DMS 273 (cell line): Measurements from ENCODE around the gene C12orf60.
"Not testable (repeated sequence)": the region's sequence is repeated elsewhere in the genome, so short reads cannot be mapped to it uniquely, and the experiment has no call there.

Experiments used
- DNase-seq: peaks from one replicate; lab custom pipeline; 2025; ENCODE audit not compliant: unreplicated experiment; lab: John Stamatoyannopoulos, UW

Gene C12orf60, protein sequence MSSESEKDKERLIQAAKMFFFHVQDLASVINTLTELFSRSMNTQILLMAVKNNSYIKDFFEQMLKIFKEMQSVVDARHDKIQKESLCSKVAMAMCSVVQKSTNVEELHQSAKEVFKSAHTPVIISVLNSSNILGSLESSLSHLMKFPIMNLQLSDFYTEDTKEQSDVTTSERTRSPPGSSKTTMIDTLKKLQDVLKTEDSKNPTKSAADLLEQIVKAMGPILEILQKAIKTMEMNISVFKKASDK

DNA sequence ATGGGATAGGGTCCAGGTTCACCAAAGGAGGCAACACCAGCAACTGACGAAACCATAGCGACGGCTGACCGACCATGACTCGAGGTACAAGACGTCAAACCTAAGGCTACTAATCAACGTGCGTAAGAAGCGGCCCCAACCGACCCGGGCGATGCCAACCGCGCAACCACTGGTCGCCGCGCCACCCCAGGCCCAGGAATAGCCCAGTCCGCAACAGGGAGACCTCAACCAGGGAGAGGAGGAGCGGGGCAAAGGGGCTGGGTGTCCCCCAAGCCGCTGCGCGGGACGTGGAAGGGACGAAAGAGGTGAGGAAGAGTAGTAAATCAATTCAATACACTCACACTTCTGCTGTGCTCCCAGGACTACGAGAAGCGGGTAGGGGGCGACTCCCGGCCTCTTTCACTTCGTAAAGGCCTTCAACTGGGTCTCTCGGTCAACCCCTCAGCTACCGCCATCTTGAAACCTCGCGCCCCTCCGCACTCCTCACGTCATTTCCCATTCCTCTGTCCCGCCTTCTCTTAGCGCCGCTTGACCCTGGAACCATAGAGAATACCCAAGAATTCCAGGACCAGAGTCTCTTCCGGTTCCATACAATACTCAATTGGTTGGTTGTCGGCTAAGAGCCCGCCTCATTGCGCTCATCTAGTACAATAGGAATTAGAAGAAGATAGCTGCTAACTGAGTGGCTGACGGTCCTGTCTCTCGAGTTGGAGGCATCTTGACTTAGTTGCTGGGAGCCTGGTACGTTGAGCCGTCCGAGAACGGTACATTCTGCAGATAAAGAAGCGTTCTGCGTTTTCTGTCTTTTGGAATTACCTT lies at the start of gene C12orf60, which contains the start of gene WBP11:
Gene C12orf60, plus strand, starts transcription at position 660 of the 819 bp plus-strand sequence. CDS start 19,266 bp downstream, outside the sequence.
Gene WBP11, minus strand, starts transcription at position 468 of the 819 bp plus-strand sequence. CDS start 2,095 bp downstream, outside the sequence.
- peak; percentile 98 for DNase-seq

DNA sequence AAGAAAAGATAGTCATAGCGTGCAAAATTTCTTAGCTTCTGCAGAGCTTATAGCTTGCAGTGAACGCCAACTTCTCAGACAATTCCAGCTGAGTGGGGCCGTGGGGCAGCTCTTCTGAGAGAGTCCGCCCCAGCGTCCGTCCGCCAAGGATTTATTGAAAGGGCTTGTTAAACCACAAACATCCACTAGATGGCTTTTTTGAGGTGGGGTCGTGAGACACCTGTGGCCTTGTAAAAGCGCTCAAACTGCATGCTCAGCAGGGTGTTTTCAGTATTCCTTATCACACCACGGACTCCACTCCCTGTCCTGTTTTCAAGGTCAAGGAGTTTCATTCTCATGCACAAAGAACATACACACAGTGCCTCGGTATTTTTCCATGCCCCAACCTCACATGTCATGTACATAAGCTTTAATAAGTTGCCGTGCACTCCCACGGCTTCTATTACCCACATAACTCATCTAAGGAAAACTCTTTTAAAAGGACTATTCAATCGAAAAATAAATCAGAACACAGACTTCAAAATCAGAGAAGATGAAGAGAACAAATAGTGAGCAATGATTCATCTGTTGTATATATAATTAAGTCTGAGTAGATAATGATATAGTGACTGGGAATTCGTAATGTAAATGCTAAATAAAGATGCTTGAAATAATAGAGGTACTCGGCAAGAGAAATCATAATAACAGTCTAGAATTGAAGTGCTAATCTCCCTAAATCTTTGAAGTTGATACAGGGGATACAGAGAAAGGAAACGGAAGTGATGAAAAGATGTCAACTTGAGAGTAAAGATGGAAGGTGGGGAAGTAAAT lies 46.9 kb upstream of the C12orf60 start:
- no peak for DNase-seq

DNA sequence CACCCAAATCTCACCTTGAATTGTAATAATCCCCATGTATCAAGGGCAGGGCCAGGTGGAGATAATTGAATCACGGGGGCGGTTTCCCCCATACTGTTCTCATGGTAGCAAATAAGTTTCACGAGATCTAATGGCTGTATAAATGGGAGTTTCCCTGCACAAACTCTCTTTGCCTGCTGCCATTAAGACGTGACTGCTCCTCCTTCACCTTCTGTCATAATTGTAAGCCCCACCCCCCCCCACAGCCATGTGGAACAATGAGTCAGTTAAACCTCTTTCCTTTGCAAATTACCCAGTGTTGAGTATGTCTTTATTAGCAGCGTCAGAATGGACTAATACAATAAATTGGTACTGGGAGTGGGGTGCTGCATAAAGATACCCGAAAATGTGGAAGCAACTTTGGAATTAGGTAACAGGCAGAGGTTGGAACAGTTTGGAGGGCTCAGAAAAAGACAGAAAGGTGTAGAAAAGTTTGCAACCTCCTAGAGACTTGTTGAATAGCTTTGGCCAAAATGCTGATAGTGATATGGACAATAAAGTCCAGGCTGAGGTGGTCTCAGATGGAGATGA lies 43.7 kb upstream of the C12orf60 start:
- DNase-seq: not testable (repeated sequence)

DNA sequence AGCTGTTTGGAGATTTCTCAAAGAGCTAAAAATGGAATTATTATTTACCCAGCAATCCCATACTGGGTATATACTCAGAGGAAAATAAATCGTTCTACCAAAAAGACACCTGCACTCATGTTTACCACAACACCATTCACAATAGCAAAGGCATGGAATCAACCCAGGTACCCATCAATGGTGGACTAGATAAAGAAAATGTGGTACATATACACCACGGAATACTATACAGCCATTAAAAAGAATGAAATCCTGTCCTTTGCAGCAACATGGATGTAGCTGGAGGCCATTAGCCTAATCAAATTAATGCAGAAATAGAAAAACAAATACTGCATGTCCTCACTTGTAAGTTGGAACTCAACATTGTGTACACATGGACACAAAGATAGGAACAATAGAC lies 38.1 kb upstream of the C12orf60 start:
- DNase-seq: no peak

DNA sequence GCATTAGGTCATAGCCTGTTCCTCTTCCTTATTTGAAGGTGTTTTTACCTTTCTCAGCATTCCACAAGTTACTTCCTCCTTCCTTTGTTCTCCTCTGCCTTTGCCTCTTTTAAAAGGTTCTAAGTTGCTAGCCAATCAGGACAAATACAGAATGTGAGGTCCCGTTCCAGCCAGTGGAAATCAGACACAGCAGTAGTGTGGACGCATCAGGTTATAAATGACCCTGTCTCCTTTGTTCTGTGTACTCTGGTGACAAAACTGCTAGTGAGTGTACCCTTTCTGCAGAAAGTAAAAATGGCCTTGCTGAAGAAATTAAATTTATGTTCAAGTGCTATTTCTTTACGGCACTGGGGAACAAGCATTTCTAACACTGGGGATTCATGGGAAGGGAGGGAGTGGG lies 37.5 kb upstream of the C12orf60 start:
- not testable (repeated sequence) for DNase-seq

DNA sequence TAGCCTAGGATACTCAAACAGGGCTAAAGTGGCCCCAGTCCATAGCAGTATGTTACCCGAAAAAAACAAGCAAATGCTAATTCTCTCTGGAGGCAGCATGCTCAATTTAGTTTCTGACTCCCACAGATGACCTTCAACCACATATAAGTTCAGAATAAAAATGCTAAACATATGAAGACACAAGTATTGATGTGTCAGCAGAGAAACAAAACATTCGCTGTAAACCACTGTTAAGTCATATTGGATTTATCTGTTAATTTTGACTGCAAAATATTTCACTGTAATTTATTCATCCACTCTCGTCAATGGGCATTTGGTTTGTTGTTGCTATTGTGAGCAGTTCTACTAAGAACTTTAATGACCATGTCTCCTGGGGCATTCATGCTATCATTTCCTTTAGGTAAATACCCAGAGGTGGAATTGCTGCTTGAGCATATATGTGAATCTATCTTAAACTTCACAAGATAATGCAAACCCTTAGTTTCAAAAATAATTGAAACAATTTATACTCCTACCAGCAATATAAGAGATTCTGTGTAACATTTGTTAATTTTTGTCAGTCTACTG lies 36.7 kb upstream of the C12orf60 start:
- DNase-seq: no peak

DNA sequence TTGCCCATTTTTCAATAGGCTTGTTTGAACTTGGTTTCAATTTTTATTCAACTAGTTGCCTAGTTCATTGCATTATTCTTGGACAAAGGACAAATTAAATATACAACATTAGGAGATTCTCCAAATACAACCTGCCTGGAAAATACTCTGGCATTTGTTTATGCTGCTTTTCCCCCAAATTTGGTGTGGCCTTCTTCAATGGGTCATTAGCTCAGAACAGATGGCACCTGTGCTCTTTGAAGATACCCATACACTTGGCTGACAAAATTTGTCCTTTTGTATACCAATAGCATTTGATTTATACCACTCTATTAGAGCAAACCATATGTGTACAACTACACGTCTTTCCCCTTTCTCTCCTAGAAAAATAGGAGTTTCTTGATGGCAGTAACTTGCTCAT lies 35.9 kb upstream of the C12orf60 start:
- no peak for DNase-seq

DNA sequence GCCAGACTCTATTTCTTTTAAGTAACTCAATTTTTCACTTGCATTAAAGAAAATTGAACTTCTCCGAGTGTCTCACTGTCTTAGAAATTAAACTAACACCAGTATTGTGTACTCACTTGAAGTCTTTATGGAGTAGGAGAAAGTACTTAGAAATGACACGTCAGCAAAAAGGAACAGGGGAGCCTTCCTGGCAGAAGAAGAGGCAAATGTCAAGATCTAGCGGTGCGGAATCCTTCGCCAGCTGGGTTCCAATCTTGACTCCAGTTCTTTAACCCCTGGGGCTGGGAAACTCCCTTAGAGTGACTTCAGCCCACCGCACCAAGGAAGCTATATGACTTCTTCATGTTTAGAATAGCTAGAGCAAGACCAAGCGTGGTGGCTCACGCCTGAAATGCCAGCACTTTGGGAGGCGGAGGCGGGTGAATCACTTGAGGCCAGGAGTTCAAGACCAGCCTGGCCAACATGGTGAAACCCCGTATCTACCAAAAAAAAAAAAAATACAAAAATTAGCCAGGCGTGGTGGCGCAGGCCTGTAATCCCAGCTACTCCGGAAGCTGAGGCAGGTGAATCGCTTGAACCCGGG lies 34.6 kb upstream of the C12orf60 start:
- DNase-seq: peak; percentile 3

DNA sequence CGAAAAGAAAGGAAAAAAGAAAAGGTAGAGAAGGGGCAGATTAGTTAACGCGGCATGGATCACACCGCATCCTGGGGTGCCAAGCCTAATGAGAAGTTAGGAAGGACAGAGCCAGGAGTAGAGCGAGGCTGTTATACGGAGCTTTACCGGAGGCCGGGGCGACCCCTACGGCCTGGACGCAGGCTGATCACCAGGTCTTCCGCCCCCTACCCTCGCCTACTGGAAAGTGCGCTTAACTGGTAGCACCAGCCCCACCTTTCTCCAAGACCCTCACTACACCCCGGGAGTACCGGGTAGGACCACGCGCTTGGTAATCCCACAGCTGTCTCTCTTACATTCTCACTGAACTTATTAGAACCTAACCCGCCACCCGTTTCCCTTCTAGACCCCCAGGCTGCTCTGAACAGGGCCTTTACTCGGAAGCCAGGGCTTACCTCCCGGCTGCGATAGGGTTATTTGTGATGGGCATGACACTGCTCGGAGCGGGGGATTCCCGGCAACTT lies 34.0 kb upstream of the C12orf60 start:
- peak; percentile 33 for DNase-seq

DNA sequence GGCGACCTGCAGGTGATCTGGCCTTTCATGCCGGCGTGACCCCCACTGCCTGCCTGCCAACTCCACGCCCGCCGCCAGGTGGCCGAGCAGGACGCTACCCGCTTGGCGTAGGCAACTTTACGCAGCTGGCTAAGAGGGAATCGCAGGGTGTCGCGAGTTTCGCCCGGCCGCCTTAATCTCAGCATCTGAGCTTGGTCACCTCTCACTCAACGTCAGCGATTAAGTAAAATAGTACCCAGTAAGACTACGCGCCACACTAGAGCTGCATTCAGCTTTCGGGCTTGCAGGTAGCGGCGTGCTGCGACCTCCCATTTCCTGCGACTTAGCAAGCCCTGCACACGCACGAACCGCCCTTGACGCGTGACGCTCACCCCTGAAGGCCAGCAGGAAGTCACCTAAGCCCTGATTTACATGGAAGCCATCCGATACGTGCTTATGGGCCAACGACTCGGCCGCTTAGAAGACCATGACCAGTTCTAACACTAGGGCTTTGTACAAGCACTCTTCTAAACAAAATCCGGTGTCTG lies 33.4 kb upstream of the C12orf60 start:
- peak; percentile 87 for DNase-seq

DNA sequence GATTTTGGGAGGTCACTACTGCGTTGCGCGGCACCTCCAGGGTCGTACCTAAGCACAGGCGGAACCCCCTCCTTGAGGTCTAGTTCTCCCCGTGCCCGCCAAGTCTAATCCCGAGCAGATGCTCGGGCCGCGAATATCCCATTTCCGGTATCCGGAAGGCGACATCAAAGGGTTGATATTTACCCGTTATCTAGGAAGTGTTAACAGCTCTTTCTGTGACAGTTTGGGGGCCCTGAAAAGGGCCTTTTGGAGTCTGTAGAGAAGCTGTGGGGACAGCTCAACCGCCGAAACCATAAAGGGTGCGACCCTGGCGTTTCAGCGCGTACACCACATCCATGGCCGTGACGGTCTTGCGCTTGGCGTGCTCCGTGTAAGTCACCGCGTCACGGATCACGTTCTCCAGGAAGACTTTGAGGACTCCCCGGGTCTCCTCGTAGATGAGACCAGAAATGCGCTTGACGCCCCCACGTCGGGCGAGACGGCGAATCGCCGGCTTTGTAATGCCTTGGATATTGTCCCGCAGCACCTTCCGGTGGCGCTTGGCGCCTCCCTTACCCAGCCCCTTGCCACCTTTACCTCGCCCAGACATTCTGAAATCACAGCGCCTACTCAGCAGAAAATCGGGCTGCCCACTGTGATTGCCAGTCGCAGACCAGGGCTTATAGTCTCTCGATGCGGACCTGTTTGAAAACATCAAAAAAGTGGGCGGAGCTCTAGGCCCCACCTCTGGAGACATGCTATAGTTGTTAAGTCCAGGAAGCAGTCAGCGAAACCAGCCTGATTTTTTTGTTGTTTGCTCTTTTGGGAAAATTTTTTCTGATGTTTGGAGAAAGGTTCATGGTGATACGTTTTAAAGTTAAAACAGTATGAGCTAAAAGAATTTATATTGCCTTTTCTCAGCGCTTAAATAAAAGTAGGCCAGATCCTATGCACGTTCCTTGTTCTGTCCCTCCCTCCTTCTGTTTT lies 32.7 kb upstream of the C12orf60 start:
- DNase-seq: peak; percentile 87

DNA sequence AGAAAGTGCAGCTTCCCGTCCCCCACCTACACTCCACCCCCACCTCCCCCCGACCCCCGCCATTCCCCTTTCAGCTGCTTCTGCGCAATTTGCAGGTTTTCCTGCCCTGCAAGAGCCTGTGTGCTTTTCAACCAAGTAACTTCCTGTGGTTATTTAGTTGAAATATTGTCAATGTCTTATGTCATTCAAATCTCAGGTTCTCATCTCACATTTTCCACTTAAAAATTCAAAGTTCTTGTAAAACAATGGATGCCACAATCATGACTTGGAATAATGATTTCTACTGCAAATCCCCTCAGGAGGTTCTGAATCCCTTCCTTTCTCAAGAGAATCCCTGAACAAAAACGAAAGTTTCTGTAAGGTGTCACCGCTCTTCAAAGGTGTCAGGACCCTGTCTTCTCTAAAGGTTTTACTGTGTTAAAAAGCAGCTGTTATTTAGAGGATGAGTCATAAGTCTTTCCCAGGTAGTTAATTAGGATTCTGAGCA lies 31.8 kb upstream of the C12orf60 start:
- no peak for DNase-seq

DNA sequence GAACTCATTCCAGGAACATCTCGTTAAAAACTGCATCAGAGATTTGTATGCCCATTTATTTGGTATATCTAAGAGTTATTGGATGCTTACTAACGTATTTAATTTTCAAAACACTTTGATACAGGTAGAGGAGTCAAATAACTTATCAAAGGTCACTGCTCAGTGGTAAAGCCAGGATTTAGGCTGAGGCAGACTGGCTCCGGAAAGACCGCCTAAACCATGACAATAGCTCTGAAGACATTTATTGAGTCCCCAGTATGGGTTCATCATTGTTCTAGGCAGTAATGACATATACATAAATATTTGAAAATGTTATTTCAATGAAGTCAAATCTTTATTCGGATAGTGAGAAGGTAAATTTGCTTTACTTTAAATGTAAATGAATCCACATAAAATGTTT lies 30.5 kb upstream of the C12orf60 start:
- no peak for DNase-seq

DNA sequence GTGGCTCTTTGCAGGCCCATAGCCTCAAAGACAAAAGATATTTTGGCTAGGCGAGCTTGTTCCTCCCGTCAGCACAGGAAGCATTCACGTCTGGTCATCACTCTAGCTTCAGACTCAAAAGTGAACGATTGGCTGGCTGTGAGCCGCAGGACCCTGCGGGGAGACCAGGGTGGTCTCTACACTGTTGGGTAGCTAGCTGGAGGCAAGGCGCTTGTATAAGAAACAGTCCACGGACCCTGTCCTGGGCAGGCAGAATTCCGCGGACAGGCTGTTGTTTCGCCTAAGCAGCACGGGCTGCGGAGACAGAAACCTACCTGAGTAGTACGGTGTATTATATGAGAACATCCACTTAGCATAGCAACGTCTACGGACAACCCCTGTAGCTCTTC lies 29.8 kb upstream of the C12orf60 start:
- DNase-seq: no peak

DNA sequence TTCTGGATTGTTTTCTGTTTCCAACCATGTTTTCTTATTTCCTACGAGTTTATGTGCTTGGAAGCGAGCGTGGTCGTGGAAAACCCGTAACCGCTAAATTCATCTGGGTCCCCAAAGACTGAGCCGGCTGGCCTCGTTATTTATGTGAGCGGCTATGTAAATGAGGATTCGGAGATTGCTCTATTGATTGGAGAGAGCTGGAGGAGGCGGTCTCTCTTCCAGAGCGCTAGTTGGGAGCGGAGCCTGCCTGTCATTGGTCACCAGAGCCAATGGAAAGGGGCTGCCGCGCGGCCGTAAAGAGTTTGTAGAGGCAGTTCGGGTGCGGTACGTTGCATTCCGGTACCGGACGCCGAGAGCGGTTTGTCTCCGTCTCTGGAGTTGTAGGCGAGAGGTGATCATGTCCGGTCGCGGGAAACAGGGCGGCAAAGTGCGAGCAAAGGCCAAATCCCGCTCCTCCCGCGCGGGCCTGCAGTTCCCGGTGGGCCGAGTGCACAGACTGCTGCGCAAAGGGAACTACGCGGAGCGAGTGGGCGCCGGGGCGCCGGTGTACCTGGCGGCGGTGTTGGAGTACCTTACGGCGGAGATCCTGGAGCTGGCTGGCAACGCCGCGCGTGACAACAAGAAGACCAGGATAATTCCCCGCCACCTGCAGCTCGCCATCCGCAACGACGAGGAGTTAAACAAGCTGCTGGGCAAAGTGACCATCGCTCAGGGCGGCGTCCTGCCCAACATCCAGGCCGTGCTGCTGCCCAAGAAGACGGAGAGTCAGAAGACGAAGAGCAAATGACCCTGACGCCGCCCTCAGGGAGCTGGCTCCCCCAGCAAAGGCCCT lies 29.2 kb upstream of the C12orf60 start:
- DNase-seq: peak; percentile 23

DNA sequence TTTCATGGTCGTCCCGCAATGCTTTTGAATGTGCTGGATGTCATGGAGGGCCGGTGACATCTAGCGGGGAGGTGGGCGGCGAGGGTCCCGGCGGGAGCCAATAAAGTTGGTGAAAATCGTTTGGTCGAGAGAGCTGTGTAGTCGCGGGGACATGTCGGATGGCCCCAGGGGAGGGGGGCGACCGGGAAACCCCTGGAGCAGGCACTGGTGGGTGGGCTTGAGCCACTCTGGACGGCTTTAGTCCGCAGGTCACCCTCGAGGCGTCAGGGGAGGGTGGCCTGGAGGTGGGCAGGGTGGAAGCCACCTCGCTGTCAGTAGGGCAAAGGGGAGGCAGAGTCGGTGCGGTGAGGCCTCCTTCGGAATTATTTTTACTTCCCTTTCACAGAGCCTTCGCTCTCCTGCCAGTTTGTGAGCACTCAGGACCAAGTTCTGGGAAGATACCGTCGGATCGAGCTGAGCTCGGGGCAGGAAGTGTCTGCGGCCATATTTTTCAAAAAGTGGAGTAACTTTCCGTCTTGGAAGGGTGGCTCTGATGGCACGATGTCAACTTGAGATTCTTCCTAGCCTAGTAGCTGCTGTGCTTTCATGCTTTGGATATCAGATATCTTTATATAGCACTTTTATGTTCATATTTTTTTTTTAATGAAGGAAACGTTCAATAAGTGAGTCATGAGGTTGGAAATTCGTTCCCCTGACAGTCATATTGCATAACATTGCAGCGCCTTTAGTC lies 28.4 kb upstream of the C12orf60 start:
- DNase-seq: no peak

DNA sequence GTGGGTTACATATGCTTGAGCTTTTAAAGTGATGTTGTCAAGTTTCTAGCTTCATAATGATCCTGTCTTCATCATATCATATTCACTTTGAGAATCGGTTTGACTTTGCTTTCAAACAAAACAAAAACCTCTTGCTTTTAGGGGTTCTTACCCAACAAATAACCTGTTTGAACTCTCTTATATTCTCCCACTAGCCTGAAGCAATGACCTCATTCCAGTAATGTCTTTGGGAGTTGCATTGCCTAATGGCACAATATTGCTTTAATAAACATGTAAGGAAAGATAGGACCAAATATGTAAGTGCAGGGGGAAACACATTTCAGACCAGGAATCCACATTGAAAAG lies 27.9 kb upstream of the C12orf60 start:
- no peak for DNase-seq
